NCI-H1436 (cell line): ENCODE measurements around the gene PRPSAP2.
"Not testable (repeated sequence)": the region's sequence is repeated elsewhere in the genome, so short reads cannot be mapped to it uniquely, and the experiment has no call there.

ENCODE experiments used
- DNase-seq: peaks from one replicate; lab custom pipeline; 2025; lab: John Stamatoyannopoulos, UW

The PRPSAP2 gene

DNA sequence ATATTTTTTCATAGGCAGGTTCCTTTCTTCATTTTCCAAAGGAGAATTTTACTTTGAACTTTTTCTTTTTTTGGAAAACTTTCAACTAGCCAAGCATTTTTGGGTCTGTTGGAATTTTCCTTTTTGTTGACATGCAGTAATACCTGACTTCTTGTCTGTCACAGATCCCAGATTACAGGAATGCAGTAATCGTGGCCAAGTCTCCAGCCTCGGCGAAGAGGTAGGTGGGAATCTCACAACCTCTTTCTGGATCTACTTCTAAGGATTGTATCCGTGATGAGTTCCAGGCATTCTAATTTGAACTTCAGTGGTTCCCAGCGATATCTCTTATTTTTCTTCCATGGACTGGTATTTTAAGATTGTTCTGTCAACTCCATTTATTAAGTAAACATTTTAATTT, 31.7 kb downstream of the PRPSAP2 start:
- no peak for DNase-seq

DNA sequence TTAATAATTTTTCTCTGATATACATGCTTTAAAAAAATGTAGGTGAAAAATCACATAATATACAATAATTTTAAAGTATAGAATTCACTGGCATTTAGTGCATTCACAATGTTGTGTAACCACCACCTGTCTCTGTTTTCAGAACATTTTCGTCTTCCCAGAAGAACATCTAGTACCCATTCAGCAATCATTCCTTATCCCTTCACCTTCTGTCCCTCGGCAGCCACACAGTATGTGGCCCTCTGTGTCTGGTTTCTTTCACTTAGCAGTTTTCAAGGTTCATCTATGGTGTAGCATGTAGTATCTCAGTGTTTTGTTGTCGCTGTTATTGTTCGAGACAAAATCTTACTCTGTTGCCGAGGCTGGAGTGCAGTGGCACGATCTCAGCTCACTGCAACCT, 33.6 kb downstream of the PRPSAP2 start:
- no peak for DNase-seq

DNA sequence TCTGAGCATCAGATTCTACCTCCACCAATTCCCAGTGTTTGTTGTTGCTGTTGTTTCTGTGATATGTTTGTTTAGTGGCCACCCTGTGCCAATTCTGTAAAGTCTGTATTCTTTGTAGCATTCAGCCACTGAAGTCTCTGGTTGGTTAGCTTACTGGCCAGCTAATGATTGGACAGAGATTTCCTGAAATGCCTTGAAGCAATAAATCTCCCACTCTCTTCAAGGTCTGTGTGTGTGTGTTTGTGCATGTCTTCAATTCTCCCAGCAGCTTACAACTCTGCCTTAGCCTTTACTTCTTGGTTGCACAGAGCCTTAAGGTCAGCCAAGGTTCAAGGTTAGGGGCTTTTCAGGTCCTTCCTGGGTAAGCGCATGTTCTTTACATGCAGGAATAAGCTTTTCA, 38.2 kb downstream of the PRPSAP2 start:
- no peak for DNase-seq

DNA sequence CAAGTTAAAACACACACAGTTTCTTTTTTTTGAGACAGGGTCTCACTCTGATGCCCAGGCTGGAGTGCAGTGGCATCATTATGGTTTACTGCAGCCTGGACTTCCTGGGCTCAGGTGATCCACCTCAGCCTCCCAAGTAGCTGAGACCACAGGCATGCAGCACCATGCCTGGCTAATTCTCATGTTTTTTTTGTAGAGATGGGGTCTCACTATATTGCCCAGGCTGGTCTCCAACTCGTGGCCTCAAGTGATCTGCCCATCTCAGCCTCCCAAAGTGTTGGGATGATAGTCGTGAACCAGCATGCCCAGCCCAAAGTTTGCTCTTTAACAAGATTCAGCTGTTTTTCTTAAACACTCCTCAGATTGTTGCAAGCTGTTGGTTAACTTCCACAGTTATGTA, 39.0 kb downstream of the PRPSAP2 start:
- no peak for DNase-seq

DNA sequence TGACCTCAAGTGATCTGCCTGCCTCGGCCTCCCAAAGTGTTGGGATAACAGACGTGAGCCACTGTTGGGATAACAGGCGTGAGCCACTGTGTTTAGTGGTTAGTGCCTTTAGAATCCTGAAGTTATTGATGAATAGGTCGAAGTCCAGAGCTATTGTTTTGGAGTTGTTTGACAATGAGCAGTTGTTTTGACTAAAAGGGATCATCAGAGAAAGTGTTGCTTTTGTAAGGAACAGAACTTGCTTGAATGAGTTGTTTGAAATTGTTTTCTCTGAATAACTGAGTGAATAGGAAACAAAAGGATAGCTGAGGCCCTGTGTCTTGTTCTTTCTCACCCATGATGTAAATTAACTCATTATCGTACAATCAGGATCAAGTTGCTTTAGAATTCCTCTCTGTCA, 46.6 kb downstream of the PRPSAP2 start:
- DNase-seq = no peak

DNA sequence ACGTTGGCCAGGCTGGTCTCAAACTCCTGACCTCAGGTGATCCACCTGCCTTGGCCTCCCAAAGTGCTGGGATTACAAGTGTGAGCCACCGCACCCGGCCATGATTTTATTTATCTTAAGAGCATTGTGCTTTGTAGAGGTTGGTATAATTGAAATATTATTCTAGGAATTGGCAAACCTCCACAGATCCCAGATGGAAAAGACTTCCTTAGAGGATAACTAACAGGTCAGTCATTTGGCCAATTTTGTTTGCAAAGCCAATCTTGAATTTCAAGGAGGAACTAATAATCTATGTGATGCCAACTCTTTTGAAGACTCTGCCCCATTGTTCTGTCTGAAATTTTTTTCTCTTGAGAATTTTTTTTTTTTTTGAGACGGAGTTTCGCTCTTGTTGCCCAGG, 47.3 kb downstream of the PRPSAP2 start:
- no peak for DNase-seq

DNA sequence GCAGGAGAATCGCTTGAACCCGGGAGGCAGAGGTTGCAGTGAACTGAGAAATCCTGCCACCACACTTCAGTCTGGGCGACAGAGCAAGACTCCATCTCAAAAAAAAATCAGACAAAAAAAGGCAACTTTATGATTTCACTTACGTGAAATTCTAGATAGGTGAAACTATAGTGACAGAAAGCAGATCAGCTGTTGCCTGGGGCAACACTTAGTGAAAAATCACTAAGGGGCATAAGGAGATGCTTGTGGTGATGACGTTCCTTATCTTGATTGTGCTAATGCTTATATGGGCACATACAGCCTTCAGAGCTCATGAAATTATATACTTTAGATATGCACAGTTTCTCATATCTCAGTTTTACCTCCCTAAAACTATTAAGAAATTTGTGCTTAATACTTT, 52.4 kb downstream of the PRPSAP2 start:
- DNase-seq = no peak

DNA sequence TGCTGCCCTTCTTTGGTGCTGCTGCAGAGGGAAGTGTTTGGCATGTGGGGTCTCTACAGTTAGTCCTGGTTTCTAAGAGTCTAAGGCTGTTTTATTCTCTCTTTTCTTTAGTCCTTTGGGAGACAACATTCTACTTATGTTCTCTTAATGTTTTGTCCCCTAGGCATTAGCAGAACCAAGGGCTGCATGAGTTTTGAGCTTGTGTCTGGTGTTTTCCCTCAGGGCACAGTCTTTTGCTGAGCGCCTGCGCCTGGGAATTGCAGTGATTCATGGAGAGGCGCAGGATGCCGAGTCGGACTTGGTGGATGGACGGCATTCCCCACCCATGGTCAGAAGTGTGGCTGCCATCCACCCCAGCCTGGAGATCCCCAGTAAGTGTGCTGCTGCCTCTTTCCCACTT, 53.0 kb downstream of the PRPSAP2 start:
- no peak for DNase-seq

DNA sequence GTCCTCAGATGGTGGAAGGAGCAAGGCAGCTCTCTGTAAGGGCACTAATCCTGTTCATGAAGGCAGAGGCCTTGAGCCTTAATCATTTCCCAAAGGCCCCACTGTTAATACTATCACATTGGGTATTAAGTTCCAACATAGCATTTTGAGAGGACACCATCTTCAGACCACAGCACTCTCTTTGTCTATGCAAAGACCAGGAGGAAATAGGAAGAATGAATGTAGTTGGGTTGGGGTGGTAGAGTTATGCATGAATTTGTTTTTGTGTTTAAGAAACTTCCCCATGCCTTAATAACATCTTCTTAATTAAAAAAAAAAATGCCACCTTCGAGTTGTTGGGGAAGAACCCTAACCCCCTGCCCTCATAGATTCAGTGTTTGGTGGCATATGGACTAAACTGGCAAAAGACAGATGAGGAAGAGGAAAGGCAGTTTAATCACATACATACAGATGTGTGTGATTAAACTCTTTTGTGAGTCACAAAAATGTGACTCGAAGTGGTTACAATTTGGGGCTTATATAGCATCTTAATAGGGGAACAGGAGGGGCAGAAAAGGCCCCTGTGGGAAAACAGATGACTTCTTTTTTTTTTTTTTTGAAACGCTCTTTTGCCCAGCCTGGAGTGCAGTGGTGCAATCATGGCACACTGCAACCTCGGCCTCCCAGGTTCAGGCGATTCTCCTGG, 59.0 kb downstream of the PRPSAP2 start:
- DNase-seq = no peak

DNA sequence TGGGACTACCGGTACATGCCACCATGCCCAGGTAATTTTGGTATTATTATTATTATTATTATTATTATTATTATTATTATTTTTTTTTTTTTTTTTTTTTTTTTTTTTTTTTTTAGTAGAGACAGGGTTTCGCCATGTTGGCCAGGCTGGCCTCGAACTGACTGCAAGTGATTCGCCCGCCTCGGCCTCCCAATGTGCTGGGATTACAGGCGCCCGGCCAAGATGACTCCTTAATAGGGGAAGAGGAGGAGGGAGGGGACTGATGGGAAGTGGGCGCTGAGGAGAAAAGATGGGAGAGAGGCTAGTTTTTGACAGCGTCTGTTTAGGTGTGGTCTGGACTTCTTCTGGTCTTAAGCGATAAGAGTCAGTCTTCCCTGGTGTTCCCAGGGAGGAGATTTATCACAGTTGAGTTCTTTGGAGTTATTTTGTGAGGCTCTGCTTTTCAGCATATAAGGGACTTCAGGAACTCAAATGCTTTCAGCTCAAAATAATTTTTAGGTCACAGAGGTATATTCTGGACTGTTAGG, 59.6 kb downstream of the PRPSAP2 start:
- no peak for DNase-seq

DNA sequence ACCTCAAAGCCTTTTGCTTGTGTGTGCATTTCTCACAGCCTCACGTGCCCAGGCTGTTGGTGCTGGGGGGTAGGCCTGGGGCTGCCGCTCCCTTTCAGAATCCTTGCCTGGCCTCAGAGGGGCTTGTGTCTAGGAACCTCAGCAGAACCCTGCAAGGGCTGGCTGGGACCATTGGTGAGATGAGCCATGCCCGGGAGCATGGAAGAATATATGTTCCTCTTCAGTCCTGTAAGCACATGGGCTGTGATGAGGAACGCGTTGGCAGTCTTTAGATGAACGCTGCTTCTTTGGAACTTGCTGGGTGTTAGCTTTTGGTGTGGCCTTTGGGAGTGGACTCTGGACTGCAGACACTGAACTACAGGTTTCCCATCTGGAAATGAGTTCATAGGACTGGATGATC, 62.0 kb downstream of the PRPSAP2 start:
- no peak for DNase-seq

DNA sequence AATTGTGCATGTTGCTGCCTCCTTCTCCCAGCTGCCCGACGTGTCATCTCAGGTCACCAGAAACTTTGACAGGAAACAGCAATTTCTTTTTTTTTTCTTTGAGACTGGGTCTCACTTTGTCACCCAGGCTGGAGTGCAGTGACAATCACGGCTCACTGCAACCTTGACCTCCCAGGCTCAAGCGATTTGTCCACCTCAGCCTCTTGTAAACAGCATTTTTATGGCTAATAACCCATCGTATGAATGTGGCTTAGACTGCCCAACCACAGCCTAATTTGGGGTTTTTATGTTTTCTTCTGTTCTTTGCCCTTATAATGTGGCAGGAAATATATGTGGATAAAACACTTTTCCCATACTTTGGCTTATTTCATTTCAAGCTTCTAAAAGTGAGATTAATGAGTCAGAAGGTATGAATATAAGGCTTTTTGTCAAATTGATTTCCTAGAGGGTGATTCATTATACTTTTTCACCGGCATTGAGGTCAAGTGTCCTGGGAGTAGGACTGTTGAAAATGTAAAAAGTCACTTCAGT, 63.0 kb downstream of the PRPSAP2 start:
- DNase-seq = no peak

DNA sequence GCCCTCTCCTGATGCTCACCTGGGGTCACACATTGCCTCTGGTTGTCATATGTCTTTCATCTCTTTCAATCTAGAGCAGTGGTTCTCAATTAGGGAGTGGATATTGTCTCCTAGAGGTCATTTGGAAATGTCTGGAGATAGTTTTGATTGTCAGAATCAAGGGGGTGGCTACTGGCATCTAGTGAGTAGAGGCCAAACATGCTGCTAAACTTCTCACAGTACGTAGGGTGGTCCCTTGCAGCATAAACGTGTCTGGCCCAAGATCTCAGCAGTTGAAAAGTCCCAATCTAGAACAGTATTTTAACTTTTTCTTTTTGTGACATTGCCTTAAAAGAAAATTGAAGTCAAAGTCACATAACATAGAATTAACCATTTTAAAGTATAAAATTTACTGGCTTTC, 63.6 kb downstream of the PRPSAP2 start:
- no peak for DNase-seq

DNA sequence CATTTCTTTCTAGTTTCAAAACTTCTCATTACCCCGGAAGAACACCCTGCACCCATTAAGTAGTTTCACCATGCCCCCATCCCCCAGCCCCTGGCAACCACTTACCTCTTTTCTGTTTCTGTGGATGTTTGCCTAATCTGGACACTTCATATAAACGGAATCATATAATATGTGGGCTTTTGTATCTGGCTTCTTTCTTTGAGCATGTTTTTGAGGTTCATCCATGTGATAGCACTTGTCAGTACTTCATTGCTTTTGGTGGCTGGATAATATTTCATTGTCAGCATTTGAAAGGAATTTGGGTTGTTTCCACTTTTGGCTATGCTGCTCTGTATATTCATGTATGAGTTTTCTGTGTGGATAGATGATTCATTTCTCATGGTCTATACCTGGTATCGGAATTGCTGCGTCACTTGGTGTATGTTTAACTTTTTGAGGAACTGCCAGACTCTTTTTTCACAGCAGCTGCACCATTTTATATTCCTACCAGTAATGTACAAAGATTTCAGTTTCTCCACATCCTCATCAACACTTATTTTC, 64.1 kb downstream of the PRPSAP2 start:
- no peak for DNase-seq

DNA sequence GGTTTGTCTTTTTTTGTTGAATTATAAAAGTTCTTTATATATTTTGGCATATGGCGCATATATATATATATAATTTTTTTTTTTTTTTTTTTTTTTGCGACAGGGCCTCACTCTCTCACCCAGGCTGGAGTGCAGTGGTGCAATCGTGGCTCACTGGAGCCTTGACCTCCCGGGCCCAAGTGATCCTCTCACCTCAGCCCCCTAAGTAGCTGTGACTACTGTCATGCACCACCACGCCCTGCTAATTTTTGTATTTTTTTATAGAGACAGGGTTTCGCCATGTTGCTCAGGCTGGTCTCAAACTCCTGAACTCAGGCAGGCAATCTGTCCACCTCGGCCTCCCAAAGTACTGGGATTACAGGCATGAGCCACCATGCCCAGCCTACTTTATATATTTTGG, 64.7 kb downstream of the PRPSAP2 start:
- not testable (repeated sequence) for DNase-seq

DNA sequence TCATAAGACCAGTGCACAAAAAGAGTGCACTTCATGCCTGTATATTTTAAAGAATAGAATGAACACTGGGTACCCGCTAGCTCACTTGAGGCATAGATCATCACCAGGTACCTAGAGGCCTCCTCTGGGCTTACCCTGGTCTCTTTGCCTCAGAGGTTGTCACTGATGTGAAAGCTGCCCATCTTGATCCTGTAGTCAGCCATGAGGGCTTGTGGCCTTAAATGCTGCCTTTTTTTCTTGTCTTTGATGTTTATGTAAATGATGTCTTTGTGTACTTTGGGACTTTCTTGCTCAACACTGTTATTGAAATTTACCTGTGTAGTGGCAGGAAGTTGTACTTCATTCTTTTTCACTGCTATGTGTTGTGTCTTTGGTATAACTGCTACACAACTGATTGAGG, 67.3 kb downstream of the PRPSAP2 start:
- DNase-seq = no peak

DNA sequence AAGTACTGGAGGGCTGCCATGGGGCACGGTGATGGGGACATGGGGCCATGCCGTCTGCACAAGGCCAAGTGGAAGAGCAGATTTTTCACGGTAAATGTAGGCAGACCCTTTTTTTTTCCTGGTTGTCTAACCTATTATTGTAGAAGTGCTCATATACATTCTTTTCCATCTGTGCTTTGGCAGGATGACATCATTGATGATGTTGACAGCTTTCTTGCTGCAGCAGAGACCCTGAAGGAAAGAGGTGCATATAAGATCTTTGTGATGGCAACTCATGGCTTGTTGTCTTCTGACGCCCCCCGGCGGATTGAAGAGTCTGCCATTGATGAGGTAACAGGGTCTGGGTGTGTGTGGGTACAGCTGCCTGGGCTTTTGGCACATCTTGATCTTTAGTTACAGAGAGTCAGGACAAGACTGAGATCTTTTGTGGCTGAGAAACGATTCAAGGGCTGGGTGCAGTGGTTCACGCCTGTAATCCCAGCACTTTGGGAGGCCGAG, 70.7 kb downstream of the PRPSAP2 start:
- DNase-seq = no peak

DNA sequence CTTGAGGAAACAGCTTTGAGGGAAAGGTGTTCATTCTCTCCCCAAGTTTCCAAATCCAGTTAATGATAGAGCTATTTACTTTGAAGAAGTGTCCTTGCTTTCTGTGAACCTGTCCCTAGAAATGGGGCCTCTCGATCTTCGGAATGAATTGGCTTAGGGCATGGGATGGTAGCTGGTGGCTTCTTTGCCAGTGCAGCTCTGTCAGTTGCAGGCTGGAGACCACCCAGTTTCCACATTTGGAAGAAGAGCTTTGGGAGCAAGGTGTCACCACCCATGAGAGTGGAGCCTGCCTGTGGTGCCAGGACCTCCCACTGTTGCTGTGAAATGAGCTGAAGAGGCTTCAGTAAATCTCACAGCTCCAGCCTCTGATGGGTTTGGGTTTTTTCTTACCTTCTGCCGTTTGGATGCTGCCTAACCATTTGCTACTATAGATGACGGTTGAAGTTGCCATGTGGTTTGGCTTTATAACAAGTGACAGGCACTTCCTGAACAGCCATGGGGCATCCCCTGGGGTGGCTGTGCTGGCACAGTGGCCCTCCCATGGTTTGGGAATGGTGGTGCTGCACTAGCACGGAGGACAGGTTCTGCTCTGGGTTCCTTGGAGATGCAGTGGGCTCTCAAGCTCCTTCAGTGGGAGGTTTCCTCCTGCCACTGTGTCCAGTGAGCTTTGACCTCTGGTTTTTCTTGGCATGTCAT, 74.6 kb downstream of the PRPSAP2 start:
- no peak for DNase-seq

DNA sequence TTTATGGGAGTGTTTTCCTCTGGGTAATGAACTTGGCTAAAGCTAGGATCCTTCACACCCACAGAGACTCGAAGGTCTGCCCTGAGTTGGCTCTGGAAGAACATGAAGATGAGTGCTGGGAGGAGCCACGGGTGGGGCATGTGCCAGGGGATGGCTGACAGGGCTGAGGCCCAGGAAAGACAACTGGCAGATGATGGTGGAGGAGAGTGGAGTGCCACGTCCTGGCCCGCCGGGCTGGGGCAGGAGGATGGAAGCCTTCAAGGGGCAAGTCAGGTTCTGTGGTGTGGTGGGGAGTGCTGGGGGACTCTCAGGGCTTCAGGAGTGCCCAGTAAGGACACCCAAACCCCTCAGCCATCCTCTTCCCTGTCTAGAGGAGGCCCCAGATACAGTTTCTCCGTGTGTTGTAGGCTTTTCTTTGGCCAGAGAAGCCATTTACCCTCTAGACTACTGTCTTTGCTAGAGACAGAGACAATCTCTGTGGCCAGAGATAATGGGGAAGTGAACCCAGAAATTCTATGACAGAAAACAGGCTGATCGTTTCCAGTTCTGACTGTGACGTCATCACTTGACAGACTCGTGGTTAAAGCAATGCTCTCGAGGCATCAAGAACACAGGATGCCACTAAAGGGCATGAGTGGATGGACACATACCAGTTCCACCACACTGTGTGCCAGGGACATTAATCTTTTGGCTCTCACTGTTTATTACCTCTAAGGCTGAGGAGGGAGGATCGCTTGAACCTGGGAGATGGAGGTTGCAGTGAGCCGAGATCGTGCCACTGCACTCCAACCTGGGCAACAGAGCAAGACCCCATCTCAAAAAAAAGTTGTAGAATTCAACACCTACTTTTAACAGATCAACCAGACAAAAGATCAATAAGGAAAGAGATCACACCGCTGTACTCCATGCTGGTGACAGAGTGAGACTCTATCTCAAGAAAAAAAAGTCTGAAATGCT, 75.4 kb downstream of the PRPSAP2 start:
- DNase-seq = no peak

DNA sequence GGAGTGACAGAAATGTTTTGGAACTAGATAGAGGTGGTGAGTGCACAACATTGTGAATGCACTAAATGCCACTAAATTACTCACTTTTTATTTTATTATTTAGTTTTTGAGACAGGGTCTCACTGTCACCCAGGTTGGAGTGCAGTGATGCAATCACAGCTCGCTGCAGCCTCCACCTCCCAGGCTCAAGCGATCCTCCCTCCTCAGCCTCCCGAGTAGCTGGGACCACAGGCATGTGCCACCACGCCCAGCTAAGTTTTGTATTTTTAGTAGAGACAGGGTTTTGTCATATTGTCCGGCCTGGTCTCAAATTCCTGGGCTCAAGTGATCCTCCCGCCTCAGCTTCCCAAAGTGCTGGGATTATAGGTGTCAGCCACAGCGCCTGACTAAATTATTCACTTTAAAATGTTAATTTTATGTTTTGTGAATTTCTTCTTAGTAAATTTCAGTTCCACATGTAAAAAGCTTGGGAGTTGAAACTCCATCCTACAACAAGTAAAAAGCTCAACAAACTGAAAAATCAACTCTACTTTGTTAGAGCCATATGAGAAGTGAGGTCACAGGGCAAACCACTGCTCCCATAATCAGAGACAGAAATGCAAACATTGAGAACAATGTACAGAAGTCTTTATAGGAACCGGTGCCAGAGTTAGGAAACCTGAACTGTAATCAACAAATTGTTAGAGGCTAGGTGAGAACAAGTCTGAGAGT, 80.2 kb downstream of the PRPSAP2 start:
- no peak for DNase-seq

DNA sequence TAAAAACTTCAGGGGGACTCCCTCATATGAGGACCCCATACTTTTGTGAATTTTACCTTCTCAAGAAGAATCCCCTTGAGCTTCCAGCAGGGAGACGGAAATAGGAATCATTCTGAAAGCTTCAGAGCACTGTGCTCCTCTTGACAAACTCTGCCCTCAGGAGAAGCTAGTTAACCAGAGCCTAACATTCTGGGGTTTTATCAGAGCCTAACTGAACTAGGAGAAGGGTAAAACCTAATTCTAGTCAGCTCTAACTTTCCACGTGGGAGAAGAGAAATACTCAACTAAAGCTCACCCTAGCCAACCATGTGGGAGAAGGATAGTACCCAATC, 80.7 kb downstream of the PRPSAP2 start:
- DNase-seq = no peak
